Gastrocnemius medialis (tissue), 4 donors: ENCODE data around the gene PPP1R12B. TPM values are rescaled to one million over a fixed set of nuclear protein-coding genes. Genes with fewer than 3 reads are reported as not detected.
A peak's percentile ranks its signal among the peaks of the same experiment; 100 is the strongest.
"Not testable (repeated sequence)": the region's sequence is repeated elsewhere in the genome, so short reads cannot be mapped to it uniquely, and the experiment has no call there.

Experiments
- ATAC-seq, 2 donors: fragments of 150-250 bp; one replicate each; pipeline ENCODE4 v1.9.1; 2016
- DNase-seq, 2 donors: peaks; one replicate each; pipeline ENCODE4 v3.0.0-alpha.2; 2019
- H3K27ac ChIP-seq, 4 donors: fragments of 200-600 bp; sonication (generic); 1 replicate in 1 of 4; 2 replicates in 3 of 4; pipeline ENCODE4 v1.5.1; 2016 to 2018; ENCODE audit warnings: mild to moderate bottlenecking in 2 of 4, moderate library complexity in 1 of 4
- H3K27me3 ChIP-seq, 3 donors: fragments of 200-600 bp; sonication (generic) in 2 of 3; 1 replicate in 1 of 3; 2 replicates in 2 of 3; pipeline versions ENCODE4 v1.5.1 to v1.6.0; 2016 to 2019; ENCODE audit warnings: mild to moderate bottlenecking in 1 of 3, moderate library complexity in 1 of 3
- H3K36me3 ChIP-seq, 2 donors: fragments of 200-600 bp; sonication (generic) in 1 of 2; one replicate each; pipeline ENCODE4 v1.5.1; 2017 to 2018
- H3K4me1 ChIP-seq, 2 donors: fragments of 200-600 bp; sonication (generic) in 1 of 2; one replicate each; pipeline ENCODE4 v1.5.1; 2016 to 2017; ENCODE audit warnings: mild to moderate bottlenecking in 2 of 2
- H3K4me3 ChIP-seq, 4 donors: fragments of 200-600 bp; sonication (generic) in 3 of 4; 1 replicate in 1 of 4; 2 replicates in 3 of 4; pipeline ENCODE4 v1.5.1; 2016 to 2019; ENCODE audit warnings: mild to moderate bottlenecking in 2 of 4
- H3K9me3 ChIP-seq, 3 donors: fragments of 200-600 bp; sonication (generic) in 2 of 3; 1 replicate in 1 of 3; 2 replicates in 2 of 3; pipeline ENCODE4 v1.5.1; 2016 to 2019
- in situ Hi-C, 4 donors: fragments of 200-750 bp; cut with MboI; loops; one replicate each; pipeline versions ENCODE4 v1.15.0 to v1.8.0; 2017; ENCODE audit warnings: low sequenced_read_pairs in 4 of 4
- intact Hi-C: fragments of 100-400 bp; cut with DNase I; formaldehyde crosslinking; loops from one replicate; pipeline ENCODE4 v1.15.1; 2023; ENCODE audit warnings: low total_unique reads
- total RNA-seq, 4 donors: library from RNA; depleted of rRNA; stranded (reverse); fragments of >200 nt; gene quantifications; one replicate each; pipeline versions ENCODE4 v1.1.0 to v1.2.3, GENCODE V29; 2016
- TF ChIP-seq, protein P1 (sequence below), 5 experiments: fragments of 450-650 bp in 3 of 5; fragments of 200-600 bp in 2 of 5; sonication (generic) in 2 of 5; IDR thresholded peaks in 4 of 5; conservative IDR thresholded peaks in 1 of 5; 1 replicate in 4 of 5; 2 replicates in 1 of 5; pipeline ENCODE4 v1.5.1; 2016 to 2019; ENCODE audit warnings: antibody characterized with exemption in 5 of 5, mild to moderate bottlenecking in 3 of 5, moderate library complexity in 3 of 5

Gene PPP1R12B
- total RNA-seq, 4 donors from 2014 or later = 127 to 207 (median 139) TPM

DNA sequence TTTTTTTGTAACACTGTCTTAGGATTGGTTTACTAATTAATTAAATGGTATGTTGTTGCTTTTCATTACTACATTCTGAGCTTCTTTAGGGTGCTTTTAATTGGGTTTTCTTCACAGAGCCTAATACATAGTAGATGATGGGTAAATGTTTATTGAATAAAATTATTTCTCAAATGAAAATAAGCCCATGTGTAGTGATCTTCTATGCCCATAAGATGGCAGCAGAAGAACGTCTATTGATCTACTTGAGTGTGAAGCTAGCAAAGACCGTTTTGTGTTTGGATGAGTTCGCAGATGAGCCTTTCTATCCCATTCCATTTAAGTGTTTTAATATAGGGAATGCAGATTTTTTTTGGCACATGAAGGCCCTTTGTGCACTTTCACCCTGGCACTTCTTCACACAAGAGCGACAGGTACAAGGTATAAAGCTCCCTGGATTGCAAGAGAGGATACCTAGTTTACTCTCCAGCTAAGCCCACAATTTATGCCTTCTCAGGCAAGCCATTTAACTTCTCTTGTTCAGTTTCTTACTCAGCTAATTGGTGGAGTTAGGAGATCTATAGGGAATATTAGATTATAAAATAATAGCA, 115.7 kb downstream of the PPP1R12B start:
- intact Hi-C loops = loop anchor here (5.0 to 10.0 kb wide), 3 partner anchors 111 to 161 kb away; partner anchors contain the start of gene UBE2T
- not testable (repeated sequence) for H3K36me3 ChIP-seq
- H3K27ac ChIP-seq = peak overlapping the region; percentile 77 to 81 (median 79)

DNA sequence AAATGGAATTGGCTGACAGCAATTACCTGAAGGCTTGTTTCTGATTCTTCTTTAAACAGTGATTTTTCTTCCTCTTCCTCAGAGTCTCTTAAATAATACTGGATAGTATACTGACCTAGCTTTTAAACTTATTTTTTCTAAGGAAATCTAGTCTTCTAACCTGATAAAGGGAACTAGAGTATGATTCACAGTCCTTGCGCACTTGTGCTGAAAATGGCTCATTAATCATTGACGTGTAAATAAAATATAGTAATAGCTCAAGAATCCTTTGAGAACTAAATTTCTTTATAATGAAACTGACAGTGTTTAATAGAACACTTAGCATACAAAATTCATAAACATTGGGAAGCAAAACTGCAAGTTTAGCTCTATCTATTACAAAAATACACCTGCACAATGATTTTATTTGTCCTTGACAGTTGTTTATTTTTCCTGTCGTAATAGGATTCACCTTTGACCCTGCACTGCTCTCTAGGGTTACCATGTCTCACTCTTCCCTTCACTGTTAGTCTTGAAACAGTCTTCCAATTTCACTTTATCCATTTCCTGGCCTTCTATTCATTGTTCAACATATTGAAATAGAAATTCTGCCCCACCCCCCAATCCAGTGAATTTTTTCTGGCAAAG, 117.3 kb downstream of the PPP1R12B start:
- intact Hi-C loops = loop anchor here (10.0 kb wide), 2 partner anchors 109 to 159 kb away; no protein-coding TSS in a partner anchor
- not testable (repeated sequence) for ATAC-seq
- H3K27ac ChIP-seq = peak overlapping the region; percentile 41 to 67 (median 48)

More for the DNA sequence above, 115.7 kb downstream of the PPP1R12B start:
- TF ChIP-seq, protein P1, sequence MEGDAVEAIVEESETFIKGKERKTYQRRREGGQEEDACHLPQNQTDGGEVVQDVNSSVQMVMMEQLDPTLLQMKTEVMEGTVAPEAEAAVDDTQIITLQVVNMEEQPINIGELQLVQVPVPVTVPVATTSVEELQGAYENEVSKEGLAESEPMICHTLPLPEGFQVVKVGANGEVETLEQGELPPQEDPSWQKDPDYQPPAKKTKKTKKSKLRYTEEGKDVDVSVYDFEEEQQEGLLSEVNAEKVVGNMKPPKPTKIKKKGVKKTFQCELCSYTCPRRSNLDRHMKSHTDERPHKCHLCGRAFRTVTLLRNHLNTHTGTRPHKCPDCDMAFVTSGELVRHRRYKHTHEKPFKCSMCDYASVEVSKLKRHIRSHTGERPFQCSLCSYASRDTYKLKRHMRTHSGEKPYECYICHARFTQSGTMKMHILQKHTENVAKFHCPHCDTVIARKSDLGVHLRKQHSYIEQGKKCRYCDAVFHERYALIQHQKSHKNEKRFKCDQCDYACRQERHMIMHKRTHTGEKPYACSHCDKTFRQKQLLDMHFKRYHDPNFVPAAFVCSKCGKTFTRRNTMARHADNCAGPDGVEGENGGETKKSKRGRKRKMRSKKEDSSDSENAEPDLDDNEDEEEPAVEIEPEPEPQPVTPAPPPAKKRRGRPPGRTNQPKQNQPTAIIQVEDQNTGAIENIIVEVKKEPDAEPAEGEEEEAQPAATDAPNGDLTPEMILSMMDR (IDR thresholded peaks at IDR 0.05 in 4 of 5, conservative IDR thresholded peaks at IDR 0.05 in 1 of 5) = peak in 4 of 5 experiments; percentile 29 to 67 (median 51)
- H3K27me3 ChIP-seq, H3K9me3 ChIP-seq, DNase-seq, H3K4me3 ChIP-seq: not testable (repeated sequence)
- ATAC-seq = peak; percentile 30 to 46
- peaks cover 68 to 76% of the 10 kb centered on the region in 2 donors for H3K4me1 ChIP-seq
- in situ Hi-C loops = loop anchor here in 1 of 4 donors (25.0 kb wide), 1 partner anchor 127 kb away; the partner anchor contains the start of genes PPP1R12B and UBE2T

DNA sequence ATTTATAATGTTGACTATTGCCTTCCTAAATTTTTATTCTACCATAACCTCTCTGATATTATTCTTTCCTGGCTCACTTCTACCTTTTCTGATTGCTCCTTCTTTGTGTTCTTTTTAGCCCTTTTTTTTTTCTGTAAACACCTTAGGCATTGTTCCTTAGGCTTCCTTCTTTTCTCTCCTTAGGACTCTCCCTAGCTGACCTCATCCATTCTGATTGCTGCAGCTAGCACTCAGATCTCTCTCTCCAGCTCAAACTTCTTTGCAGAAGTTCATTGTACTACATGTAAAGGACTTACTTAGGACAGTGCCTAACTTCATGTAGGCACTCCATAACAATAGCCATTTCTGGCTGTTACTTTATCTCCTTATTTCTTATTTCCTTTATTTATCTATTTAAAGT, 117.8 kb downstream of the PPP1R12B start:
- H3K4me1 ChIP-seq = peaks cover 56 to 64% of the 10 kb centered on the region in 2 donors
- not testable (repeated sequence) for H3K27me3 ChIP-seq, H3K4me3 ChIP-seq, H3K36me3 ChIP-seq, ATAC-seq, H3K9me3 ChIP-seq, DNase-seq
- in situ Hi-C loops (loop anchor here in 1 of 4 donors (25.0 kb wide), 1 partner anchor 129 kb away; the partner anchor contains the start of genes PPP1R12B and UBE2T), intact Hi-C loops (loop anchor here (10.0 kb wide), 2 partner anchors 108 to 158 kb away; no protein-coding TSS in a partner anchor)
- peak overlapping the region in 3 of 4 donors; percentile 48 to 67 (median 48) for H3K27ac ChIP-seq

More for the DNA sequence above, 117.3 kb downstream of the PPP1R12B start:
- peaks cover 56 to 61% of the 10 kb centered on the region in 2 donors for H3K4me1 ChIP-seq
- H3K27me3 ChIP-seq, H3K36me3 ChIP-seq, H3K4me3 ChIP-seq, DNase-seq, H3K9me3 ChIP-seq: not testable (repeated sequence)
- in situ Hi-C loops = loop anchor here in 1 of 4 donors (25.0 kb wide), 1 partner anchor 128 kb away; the partner anchor contains the start of genes PPP1R12B and UBE2T

DNA sequence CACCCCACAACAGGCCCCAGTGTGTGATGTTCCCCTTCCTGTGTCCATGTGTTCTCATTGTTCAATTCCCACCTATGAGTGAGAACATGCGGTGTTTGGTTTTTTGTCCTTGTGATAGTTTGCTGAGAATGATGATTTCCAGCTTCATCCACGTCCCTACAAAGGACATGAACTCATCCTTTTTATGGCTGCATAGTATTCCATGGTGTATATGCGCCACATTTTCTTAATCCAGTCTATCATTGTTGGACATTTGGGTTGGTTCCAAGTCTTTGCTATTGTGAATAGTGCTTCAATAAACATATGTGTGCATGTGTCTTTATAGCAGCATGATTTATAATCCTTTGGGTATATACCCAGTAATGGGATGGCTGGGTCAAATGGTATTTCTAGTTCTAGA, 118.9 kb downstream of the PPP1R12B start:
- H3K4me3 ChIP-seq, DNase-seq, H3K36me3 ChIP-seq, H3K9me3 ChIP-seq, H3K27me3 ChIP-seq, H3K27ac ChIP-seq, ATAC-seq: not testable (repeated sequence)
- intact Hi-C loops (loop anchor here (10.0 kb wide), 2 partner anchors 107 to 157 kb away; no protein-coding TSS in a partner anchor), in situ Hi-C loops (loop anchor here in 1 of 4 donors (25.0 kb wide), 1 partner anchor 130 kb away; the partner anchor contains the start of genes PPP1R12B and UBE2T)
- H3K4me1 ChIP-seq = peaks cover 49 to 59% of the 10 kb centered on the region in 2 donors

DNA sequence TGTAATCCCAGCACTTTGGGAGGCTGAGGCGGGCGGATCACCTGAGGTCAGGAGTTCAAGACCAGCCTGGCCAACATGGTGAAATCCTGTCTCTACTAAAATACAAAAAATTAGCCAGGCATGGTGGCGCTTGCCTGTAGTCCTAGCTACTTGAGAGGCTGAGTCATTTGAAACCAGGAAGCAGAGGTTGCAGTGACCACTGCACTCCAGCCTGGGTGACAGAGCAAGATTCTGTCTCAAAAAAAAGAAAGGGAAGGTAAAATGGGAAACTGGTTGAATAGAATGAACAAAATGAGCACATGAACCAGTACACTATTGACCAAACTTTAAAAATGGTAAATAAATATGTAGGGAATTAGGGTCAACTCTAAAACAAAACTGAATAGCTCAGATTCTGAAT, 120.2 kb downstream of the PPP1R12B start:
- DNase-seq, H3K9me3 ChIP-seq, H3K36me3 ChIP-seq, H3K4me3 ChIP-seq, H3K27me3 ChIP-seq: not testable (repeated sequence)
- intact Hi-C loops (loop anchor here (10.0 kb wide), 2 partner anchors 106 to 156 kb away; no protein-coding TSS in a partner anchor), in situ Hi-C loops (loop anchor here in 1 of 4 donors (25.0 kb wide), 1 partner anchor 131 kb away; the partner anchor contains the start of genes PPP1R12B and UBE2T)
- peak in 1 of 2 donors; percentile 34 for ATAC-seq
- H3K27ac ChIP-seq = peak overlapping the region; percentile 18 to 52 (median 41)
- H3K4me1 ChIP-seq = peaks cover 49 to 60% of the 10 kb centered on the region in 2 donors

DNA sequence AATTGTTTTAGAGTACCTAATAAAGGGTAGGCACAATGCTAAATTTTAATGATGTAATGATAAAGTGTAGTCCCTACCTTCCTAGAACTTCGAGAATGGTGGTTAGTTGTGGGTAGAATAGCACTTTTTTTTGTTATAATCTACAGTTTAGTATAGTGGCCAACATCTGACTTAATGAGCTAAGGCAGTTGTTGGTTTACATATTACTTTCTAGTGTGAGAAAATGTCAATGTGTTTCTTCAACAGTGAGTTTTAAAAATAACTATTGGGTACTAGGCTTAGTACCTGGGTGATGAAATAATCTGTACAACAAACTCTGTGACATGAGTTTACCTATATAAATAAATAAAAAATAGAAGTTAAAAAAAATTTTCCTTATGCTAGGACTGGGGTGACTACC, 120.6 kb downstream of the PPP1R12B start:
- Histone ChIP-seq H3K4me1 (peaks cover 52 to 58% of the 10 kb centered on the region in 2 donors), H3K27ac (peak overlapping the region; percentile 18 to 52 (median 41))
- H3K27me3 ChIP-seq, H3K36me3 ChIP-seq, H3K9me3 ChIP-seq, DNase-seq, ATAC-seq, H3K4me3 ChIP-seq: not testable (repeated sequence)
- in situ Hi-C loops (loop anchor here in 1 of 4 donors (25.0 kb wide), 1 partner anchor 132 kb away; the partner anchor contains the start of genes PPP1R12B and UBE2T), intact Hi-C loops (loop anchor here (10.0 kb wide), 2 partner anchors 106 to 156 kb away; no protein-coding TSS in a partner anchor)
